NT2/D1 (cell line): ENCODE results near the gene YY1AP1.
"Not testable (repeated sequence)": the region's sequence is repeated elsewhere in the genome, so short reads cannot be mapped to it uniquely, and the experiment has no call there.

Source experiments
- SUZ12 ChIP-seq: IDR thresholded peaks from 2 replicates; pipeline ENCODE4 v1.6.1; 2011; ENCODE audit not compliant: insufficient read length, insufficient read depth; ENCODE audit errors: extremely low read depth
- YY1 ChIP-seq: IDR thresholded peaks from 2 replicates; pipeline ENCODE4 v1.6.1; 2011; ENCODE audit not compliant: insufficient read length, insufficient read depth
- ZNF274 ChIP-seq: IDR thresholded peaks from 2 replicates; pipeline ENCODE4 v1.6.1; 2011; ENCODE audit warnings: mild to moderate bottlenecking, low read depth, low read length

DNA sequence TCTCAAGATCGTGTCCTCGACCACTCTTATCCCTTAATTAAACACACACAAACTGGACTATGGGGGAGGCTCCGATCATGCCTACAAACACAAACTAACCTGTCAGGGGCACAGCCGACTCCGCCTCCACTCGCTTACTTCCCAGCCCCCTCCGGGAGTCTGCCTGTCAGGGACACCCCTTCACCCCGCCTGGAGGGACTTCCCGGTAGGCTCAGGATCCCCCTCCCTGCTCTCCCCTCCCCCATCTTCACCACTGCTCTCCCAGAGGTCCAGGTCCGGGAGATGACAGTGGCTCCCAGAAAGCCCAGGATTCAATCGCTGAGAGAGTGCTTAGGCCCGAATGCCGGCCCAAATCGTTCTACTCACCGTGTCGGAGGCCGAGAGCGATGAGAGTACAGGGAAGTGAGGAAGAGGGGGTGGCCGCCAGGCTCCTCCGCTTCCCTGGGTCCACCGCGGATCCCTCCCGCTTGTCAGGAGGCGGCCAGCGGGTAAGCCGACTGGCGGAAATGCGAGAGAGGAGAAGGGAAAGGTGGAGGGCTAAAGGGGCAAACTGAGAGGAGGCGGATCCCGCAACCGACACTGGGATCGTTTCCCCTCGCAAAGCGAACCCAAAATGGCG lies 760 bp downstream of the YY1AP1 start:
- not testable (repeated sequence) for TF ChIP-seq ZNF274, SUZ12
- TF ChIP-seq YY1: peak; percentile 74
